NCI-H345 (cell line): ENCODE results near the gene EEA1.
"Not testable (repeated sequence)": the region's sequence is repeated elsewhere in the genome, so short reads cannot be mapped to it uniquely, and the experiment has no call there.

Experiments used
- DNase-seq: peaks from one replicate; lab custom pipeline; 2025; lab: John Stamatoyannopoulos, UW

EEA1 gene

GRCh38 chr12:92928962-92929915, at the start of gene EEA1:
Gene EEA1, minus strand, starts transcription at chr12:92929295. Its CDS starts 229 bp downstream, at chr12:92929066.
- DNase-seq = peak; percentile 95

DNA sequence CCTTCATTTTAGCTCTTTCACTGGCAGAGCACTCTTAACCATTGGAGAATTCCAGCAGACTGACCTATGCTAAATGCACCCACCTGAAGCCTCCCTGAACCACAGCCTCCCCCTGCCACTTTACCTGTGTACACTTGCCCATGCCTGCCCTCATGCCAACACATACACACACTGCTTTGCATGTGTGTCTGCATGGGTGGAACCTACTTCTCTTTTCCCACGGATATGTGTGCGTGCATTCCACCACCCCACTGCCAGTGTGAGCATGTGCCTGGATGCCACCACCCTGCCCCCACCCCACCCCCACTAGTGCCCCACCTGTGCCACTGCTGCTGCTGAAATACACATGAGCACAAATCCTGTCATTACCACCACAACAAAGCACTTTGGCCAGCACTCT, 49.5 kb upstream of the EEA1 start:
- no peak for DNase-seq

DNA sequence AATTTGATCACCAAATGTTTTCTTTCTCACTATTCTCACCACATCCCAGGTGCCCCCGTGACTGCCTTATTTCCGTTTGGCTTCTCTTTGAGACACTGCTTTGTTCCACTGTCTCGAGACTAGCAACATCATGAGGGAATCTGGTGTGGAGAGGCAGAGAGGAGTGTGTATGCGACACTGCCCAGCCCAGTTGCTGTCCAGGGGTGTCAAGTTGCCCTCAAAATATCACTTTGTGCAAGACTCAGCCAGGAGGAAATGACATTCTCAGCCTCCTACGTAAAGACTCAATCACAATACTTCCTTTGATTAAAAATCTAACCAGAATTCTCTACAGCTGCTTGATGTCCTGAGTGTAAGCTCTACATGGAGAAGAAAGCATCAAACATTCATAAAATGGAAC, 48.2 kb upstream of the EEA1 start:
- no peak for DNase-seq

GRCh38 chr12:92974759-92975158, 45.7 kb upstream of the EEA1 start:
- DNase-seq = no peak

DNA sequence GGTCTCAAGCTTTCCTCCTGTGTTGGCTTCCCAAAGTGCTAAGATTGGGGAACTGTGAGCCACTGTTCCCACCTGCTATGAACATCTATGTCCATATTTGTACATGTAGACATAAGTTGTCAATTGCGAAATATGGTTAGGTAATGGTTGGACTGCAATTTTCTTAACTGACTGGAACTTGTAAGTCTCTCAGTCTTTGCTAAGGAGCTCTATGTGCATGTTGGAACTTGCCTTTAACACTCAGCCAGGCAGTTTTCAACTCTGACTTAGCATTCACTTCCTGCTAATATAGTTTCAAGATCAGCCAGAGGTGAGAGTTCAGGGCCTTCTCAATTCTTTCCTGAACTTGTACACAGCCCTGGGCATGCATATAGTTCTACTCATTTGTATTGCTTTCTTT, 44.5 kb upstream of the EEA1 start:
- DNase-seq = no peak

DNA sequence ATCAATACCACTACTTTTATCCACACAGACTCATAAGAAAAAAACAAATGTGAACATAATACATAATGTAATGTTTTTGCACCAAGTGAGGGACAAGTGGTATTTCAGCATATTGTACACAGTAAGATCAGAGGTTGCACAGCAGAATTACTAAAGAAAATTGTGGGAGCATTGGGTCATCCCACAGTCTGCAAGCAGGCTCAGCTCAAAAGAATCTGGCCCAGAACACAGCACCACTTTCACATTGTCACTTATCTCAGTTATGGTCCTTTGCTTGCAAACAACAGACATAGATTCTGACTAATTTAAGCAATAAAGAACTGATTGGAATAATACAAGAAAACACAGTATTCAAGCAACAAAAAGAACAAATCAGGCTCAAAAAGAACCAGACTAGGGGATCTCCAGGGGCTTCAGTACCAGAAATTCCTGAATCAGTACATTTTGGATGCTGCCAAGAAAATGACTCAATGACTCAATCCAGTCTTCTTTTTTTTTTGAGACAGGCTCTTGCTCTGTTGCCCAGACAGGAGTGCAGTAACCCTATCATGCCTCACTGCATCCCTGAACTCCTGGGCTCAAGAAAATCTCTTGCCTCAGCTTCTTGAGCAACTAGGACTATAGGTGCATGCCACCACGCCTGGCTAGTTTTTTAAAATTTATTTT, 42.9 kb upstream of the EEA1 start:
- DNase-seq = no peak

- DNase-seq = no peak
These were observed 39.2 kb upstream of the EEA1 start for GRCh38 chr12:92968176-92968813.

GRCh38 chr12:92964378-92964777, 35.3 kb upstream of the EEA1 start:
- DNase-seq = not testable (repeated sequence)

- DNase-seq = no peak
These were observed 32.9 kb upstream of the EEA1 start for GRCh38 chr12:92961949-92962348.

DNA sequence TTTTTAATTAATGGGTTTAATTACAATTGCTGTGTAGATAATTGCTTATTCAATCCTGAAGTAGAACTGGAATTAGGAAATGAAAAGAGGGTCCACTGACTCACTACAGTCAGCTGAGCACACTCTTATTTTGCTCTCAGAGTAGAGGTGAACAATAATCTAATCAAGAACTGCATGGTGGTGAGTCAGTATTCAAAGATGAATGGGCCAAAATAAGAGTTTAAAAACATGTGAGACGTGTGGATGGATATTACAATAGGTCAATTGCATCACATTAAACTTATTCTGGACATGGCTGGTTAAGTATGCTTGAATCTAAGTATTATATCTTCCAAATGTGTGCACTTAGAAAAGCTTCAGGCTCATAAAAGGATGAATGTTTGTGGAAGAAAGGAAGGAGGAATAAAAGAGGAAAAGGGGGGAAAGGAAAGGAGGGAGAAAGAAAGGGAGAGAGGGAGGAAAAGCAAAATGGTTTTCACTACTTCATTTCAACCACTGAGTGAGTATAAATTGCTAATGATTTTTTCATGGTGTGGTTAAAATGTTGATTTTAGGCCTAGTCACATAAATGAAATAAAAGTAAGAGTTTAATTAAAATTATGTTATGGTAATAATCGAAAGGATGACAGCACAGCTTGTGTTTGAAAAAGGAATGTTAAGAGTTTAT, 27.0 kb upstream of the EEA1 start:
- no peak for DNase-seq

GRCh38 chr12:92953747-92954146, 24.7 kb upstream of the EEA1 start:
- no peak for DNase-seq

- no peak for DNase-seq
These were observed 23.3 kb upstream of the EEA1 start for GRCh38 chr12:92952394-92952793.

DNA sequence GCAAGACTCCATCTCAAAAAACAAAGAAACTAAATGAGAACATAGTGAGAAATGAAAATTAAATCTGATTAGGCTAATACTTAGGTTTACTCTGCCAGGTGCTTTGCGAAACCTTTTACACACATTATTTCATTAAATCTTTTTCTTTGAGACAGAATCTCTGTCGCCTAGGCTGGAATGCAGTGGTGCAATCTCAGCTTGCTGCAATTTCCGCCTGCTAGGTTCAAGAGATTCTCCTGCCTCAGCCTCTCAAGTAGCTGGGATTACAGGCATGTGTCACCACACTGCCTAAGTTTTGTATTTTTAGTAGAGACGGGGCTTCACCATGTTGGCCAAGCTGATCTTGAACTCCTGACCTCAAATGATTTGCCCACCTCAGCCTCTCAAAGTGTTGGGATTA, 21.9 kb upstream of the EEA1 start:
- DNase-seq = no peak

GRCh38 chr12:92950011-92950410, 20.9 kb upstream of the EEA1 start:
- no peak for DNase-seq

- no peak for DNase-seq
These were observed 20.4 kb upstream of the EEA1 start for GRCh38 chr12:92949466-92949865.

DNA sequence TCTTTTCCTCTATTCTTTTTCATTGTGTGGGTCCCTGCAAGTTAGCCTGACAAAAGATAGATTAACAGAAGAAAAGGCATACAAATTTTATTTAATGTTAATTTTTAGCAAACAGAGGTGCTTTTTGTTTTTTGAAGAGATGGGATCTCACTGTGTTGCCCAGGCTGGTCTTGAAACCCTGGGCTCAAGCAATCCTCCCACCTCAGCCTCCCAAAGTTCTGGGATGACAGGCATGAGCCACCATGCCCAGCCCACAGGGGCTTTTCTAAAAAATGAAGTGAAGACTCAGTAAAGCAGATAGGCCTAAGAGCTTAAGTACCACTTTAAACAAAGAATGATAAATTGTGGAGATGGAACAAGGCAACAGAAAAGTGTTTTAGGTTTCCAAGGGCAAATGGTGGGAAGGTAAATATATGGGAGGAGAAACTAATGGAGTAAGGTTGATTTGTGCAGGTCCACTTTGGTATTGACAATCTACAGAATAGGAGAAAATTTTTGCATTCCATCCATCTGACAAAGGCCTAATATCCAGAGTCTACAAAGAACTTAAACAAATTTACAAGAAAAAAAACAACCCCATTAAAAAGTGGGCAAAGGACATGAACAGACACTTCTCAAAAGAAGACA, 18.6 kb upstream of the EEA1 start:
- no peak for DNase-seq

GRCh38 chr12:92945659-92946220, 16.6 kb upstream of the EEA1 start:
- DNase-seq = no peak

DNA sequence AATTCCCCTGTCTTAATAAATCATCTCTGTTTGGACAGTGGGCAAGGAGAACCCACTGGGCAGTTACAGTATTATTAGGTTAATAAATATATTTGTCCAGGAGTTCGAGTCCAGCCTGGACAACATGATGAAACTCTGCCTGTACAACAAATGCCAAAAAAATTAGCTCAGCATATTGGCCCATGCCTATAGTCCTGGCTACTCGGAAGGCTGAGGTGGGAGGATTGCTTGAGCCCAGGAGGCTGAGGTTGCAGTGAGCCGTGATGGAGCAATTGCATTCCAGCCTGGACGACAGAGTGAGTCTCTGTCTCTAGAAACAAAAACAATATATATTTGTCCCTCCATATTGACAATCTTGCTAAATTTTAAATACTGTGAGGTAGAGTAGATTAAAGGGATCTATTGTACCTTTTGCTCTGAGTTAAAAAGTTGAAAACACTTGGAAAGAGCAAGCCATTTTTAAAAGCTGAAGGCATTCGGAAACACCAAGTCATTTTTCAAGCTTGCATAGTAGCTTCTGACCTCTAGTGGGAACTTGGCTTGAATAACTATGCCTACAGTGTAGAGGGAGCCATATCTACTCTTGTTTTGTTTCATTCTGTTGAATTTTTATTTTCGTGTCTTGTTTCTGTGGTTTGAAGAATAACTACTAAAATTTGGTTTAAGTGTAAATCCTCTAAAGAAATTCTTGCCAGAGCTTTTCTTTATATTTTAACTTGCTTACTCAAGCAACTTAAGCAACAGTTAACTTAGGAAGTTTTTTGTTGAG, 14.6 kb upstream of the EEA1 start:
- DNase-seq = no peak

- no peak for DNase-seq
These were observed 13.8 kb upstream of the EEA1 start for GRCh38 chr12:92942905-92943304.

- DNase-seq = no peak
These were observed 10.0 kb upstream of the EEA1 start for GRCh38 chr12:92939116-92939515.

GRCh38 chr12:92938638-92939037, 9.5 kb upstream of the EEA1 start:
- no peak for DNase-seq
